ENCODE data around the gene SHTN1.

SHTN1 gene

DNA sequence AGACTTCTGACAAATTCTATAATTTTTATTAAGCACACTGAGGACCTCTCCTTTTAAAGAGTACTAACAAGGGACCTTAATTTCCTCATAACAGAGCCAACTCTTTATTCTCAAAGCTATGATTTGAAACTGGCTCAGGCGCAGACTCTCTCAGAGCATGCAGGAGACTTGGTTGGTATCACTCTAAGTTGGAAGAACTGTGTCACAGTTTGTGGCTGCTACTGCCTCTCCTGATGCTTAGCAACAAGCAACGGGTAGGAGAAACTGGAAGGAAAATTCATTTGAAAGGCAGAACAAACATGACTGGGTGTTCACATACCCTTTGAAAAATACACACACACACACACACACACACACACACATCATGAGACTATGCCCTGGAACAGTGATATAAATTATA, 122.3 kb downstream of the SHTN1 start:
- Mint-ChIP-seq H3K9me3 (no peaks in the 10 kb centered on the region), H3K36me3 (ENCODE audit: low read depth) (no peaks in the 10 kb centered on the region), H3K27ac (no peak overlapping the region), H3K4me1 (peaks cover 15% of the 10 kb centered on the region), H3K4me3 (no peak overlapping the region), H3K27me3 (ENCODE audit: low read depth, poor library complexity) (peaks cover 18% of the 10 kb centered on the region)
- no peak for TF ChIP-seq CTCF (IDR thresholded peaks at IDR 0.05)
- no peak for DNase-seq

DNA sequence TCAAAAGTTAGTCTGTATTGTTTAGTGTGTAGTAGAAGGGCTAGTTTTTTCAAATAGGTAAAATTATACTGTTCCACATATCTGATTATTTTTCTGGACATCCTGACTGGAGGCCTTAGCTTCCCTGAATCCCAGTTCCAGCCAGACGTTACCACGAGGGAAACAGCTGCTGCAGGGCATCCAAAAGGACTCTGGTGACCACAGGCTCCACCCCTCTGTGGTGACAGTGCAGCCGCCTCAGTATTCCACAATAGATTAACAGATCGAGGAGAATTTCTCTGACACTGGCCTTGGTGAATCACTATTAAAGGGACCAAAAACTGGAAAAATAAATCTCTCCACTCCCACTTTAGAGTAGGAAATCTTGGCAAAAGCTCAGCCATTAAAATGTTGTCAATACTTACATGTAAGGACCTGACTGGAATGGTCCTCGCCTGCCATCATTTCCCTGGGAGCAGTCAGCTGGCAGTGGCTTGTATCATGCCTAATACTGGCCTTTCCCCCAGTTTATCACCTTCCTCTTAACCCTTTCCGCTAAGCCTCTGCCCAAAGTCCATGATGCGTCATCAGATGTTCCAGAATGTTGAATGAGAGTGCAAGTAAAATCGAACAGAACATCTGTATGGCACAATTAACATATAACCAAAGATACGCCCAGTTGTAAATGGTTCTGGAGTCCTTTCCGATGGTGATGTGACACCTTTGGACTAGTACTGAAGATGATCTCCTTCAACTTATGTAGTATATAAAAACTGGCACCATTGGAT, 124.1 kb downstream of the SHTN1 start:
- Mint-ChIP-seq H3K27ac (no peak overlapping the region), H3K9me3 (no peaks in the 10 kb centered on the region), H3K27me3 (ENCODE audit: low read depth, poor library complexity) (peaks cover 15% of the 10 kb centered on the region), H3K4me3 (no peak overlapping the region), H3K36me3 (ENCODE audit: low read depth) (no peaks in the 10 kb centered on the region), H3K4me1 (no peaks in the 10 kb centered on the region)
- no peak for TF ChIP-seq CTCF (IDR thresholded peaks at IDR 0.05)
- no peak for DNase-seq

GRCh38 chr10:116879817-116880216, 125.2 kb downstream of the SHTN1 start:
- Mint-ChIP-seq H3K27ac (no peak overlapping the region), H3K4me1 (no peaks in the 10 kb centered on the region), H3K36me3 (ENCODE audit: low read depth) (no peaks in the 10 kb centered on the region), H3K4me3 (no peak overlapping the region), H3K9me3 (no peaks in the 10 kb centered on the region), H3K27me3 (ENCODE audit: low read depth, poor library complexity) (peaks cover 15% of the 10 kb centered on the region)
- no peak for DNase-seq
- TF ChIP-seq CTCF (IDR thresholded peaks at IDR 0.05): no peak

DNA sequence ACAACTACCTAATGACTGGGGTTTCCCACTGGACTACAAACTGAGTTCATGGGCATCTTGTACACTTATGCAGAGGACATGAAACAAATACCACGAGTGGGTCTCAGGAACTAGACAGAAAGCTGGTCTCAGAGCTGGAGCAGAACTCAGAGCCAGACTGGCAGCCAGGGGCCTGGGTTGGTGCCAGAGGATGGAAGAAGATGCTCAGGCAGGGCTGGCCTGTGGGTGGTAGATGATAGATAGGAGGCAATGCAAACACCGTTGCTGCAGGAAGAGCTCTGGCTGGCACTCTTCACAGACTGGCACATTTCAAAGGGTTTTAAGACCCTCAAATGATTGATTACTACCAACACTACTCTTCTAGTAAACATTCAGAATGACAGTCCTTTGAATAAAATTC, 126.9 kb downstream of the SHTN1 start:
- peaks cover 15% of the 10 kb centered on the region for H3K27me3 Mint-ChIP-seq (ENCODE audit: low read depth, poor library complexity)
- no peaks in the 10 kb centered on the region for H3K4me1 Mint-ChIP-seq
- H3K27ac Mint-ChIP-seq: no peak overlapping the region
- no peak for TF ChIP-seq CTCF (IDR thresholded peaks at IDR 0.05)
- no peaks in the 10 kb centered on the region for H3K36me3 Mint-ChIP-seq (ENCODE audit: low read depth)
- H3K4me3 Mint-ChIP-seq: no peak overlapping the region
- no peaks in the 10 kb centered on the region for H3K9me3 Mint-ChIP-seq
- DNase-seq: no peak

DNA sequence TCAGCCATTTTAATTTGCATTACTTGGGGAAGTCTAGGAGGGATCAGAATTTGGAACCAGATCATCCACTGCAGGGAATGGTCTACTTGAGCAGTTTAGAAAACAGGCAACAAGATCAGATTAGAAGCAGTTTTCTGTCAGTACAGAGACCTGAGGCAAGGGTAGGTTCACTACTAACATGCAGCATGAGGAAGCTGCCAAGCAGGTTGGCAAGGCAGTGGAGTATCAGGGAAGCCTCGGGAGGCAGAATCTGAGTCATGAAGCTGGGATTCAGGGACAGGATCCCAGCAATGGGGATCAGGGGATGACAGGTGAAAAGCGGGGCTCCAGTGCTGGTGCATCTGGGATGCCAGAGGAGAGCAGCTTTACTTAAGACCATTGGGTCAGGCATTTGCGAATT, 127.6 kb downstream of the SHTN1 start:
- no peak for DNase-seq
- H3K27me3 Mint-ChIP-seq (ENCODE audit: low read depth, poor library complexity): peaks cover 15% of the 10 kb centered on the region
- H3K27ac Mint-ChIP-seq: no peak overlapping the region
- peaks cover 3% of the 10 kb centered on the region for H3K36me3 Mint-ChIP-seq (ENCODE audit: low read depth)
- H3K4me3 Mint-ChIP-seq: no peak overlapping the region
- H3K9me3 Mint-ChIP-seq: peaks cover 3% of the 10 kb centered on the region
- no peak for TF ChIP-seq CTCF (IDR thresholded peaks at IDR 0.05)
- H3K4me1 Mint-ChIP-seq: no peaks in the 10 kb centered on the region

DNA sequence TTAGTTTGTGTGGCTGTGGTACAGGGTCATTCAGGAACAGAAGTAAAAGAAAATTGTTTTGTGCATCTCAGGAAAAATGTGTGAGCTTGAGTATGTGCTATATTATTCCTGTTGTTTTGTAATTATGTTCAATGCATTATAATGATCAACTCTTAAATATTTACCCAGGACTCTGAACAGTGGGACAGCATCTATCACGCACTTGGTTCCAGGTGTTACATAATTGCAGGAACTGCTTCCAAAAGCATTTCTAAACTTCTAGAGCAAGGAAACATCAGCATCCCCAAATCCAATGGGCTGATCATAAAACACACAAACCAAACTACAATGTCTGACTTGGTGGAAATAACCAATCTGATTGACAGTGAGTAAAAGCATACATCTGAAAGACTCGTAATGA, 129.1 kb downstream of the SHTN1 start:
- H3K4me1 Mint-ChIP-seq: no peaks in the 10 kb centered on the region

More for the DNA sequence above, 129.1 kb downstream of the SHTN1 start:
- DNase-seq: no peak
- TF ChIP-seq CTCF (IDR thresholded peaks at IDR 0.05): no peak
- Mint-ChIP-seq H3K27ac (no peak overlapping the region), H3K4me3 (no peak overlapping the region), H3K27me3 (ENCODE audit: low read depth, poor library complexity) (peaks cover 10% of the 10 kb centered on the region), H3K9me3 (peaks cover 5% of the 10 kb centered on the region), H3K36me3 (ENCODE audit: low read depth) (peaks cover 6% of the 10 kb centered on the region)
